Caco-2 (cell line): ENCODE results near the gene PLIN4. TPM values are rescaled to one million over a fixed set of nuclear protein-coding genes. Genes with fewer than 3 reads are reported as not detected.

Experiments used
- BruUV-seq: library from RNA; stranded (reverse); fragments of 400-500 nt; replicated peaks from 2 replicates; lab custom pipeline; 2021; lab: Mats Ljungman, UMichigan
- CTCF ChIA-PET: fragments of 300-600 bp; sonication (Branson Sonifier 250); formaldehyde crosslinking; loops from one replicate; lab custom pipeline; 2022; ENCODE audit warnings: antibody characterized with exemption; lab: Charles Lee
- POLR2A ChIA-PET: fragments of 300-600 bp; sonication (Branson Sonifier 250); formaldehyde crosslinking; loops from one replicate; lab custom pipeline; 2022; ENCODE audit warnings: antibody characterized with exemption; lab: Charles Lee
- DNase-seq, 2 experiments: peaks; one replicate each; pipeline versions ENCODE4 v3.0.0 to v3.0.0-alpha.2; 2020 to 2022
- H3K27me3 ChIP-seq: replicated peaks from 2 replicates; pipeline ENCODE4 v1.6.0; 2011; ENCODE audit warnings: low read length; ENCODE audit not compliant: control insufficient read depth, insufficient read depth
- H3K36me3 ChIP-seq: 2 replicates; pipeline ENCODE4 v1.5.1; 2011; ENCODE audit warnings: low read length; ENCODE audit not compliant: control insufficient read depth, insufficient read depth
- H3K4me1 ChIP-seq: fragments of 250-450 bp; sonication (Bioruptor Pico); 2 replicates; pipeline ENCODE4 v1.5.1; 2020; ENCODE audit warnings: mild to moderate bottlenecking
- H3K4me3 ChIP-seq: 2 replicates; pipeline ENCODE4 v1.5.1; 2011; ENCODE audit warnings: low read depth, mild to moderate bottlenecking, control low read depth, low read length
- H3K9me3 ChIP-seq: fragments of 250-450 bp; sonication (Bioruptor Pico); 2 replicates; pipeline ENCODE4 v1.5.1; 2020; ENCODE audit warnings: mild to moderate bottlenecking, moderate library complexity
- H3K27ac Mint-ChIP-seq: one replicate; pipeline ENCODE4 v1.8.0; 2022; ENCODE audit warnings: mixed read lengths; ENCODE audit not compliant: unreplicated experiment
- H3K27me3 Mint-ChIP-seq: one replicate; pipeline ENCODE4 v1.8.0; 2022; ENCODE audit warnings: mixed read lengths; ENCODE audit not compliant: insufficient read depth, unreplicated experiment
- H3K36me3 Mint-ChIP-seq: one replicate; pipeline ENCODE4 v1.8.0; 2022; ENCODE audit warnings: mild to moderate bottlenecking, mixed read lengths; ENCODE audit not compliant: insufficient read depth, unreplicated experiment
- H3K4me1 Mint-ChIP-seq: one replicate; pipeline ENCODE4 v1.8.0; 2022; ENCODE audit warnings: low read depth, mixed read lengths; ENCODE audit not compliant: unreplicated experiment
- H3K4me3 Mint-ChIP-seq: one replicate; pipeline ENCODE4 v1.8.0; 2022; ENCODE audit warnings: mild to moderate bottlenecking, moderate library complexity, mixed read lengths; ENCODE audit not compliant: unreplicated experiment
- H3K9me3 Mint-ChIP-seq: one replicate; pipeline ENCODE4 v1.8.0; 2022; ENCODE audit warnings: mixed read lengths; ENCODE audit not compliant: unreplicated experiment
- intact Hi-C: fragments of 100-400 bp; cut with micrococcal nuclease; formaldehyde crosslinking; loops from one replicate; pipeline ENCODE4 v1.10.0; 2022; ENCODE audit not compliant: unreplicated experiment
- total RNA-seq: library from RNA; stranded (reverse); gene quantifications from 2 replicates; pipeline ENCODE4 v1.2.3, GENCODE V29; 2022
- TF ChIP-seq, protein P1 (sequence below), 2 experiments: fragments of 200-600 bp in 1 of 2; IDR thresholded peaks; 1 replicate in 1 of 2; 2 replicates in 1 of 2; pipeline versions ENCODE4 v1.5.1 to v1.8.0; 2011 to 2022; ENCODE audit warnings: antibody characterized with exemption in 1 of 2, control low read depth in 1 of 2, inconsistent platforms in 1 of 2, low read depth in 1 of 2, low read length in 1 of 2, mild to moderate bottlenecking in 1 of 2, moderate library complexity in 1 of 2; ENCODE audit not compliant: insufficient read depth in 1 of 2, severe bottlenecking in 1 of 2, unreplicated experiment in 1 of 2

Gene PLIN4
- total RNA-seq, 1 experiment from 2014 or later, result 0.09 TPM

DNA sequence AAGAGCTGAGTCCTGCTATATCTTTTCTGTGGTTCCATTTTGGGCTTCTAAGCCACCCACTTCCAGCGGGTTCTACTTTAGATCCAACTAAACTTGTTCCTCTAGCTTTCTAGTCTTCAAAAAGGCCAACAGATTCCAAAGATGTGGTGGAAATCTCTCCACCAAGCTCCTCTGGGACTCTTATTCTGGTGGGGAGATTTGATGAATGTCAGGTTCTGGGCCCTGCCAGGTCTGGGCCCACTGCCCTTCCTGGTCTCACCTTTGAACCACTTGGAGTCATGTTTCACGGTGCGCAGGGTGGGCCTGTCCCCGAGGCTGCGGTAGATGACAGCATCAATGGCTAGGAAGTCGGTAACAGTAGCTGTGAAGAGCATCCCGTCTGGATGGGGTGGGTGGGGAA is 36.4 kb upstream of the PLIN4 start:
- peaks cover 5% of the 10 kb centered on the region for H3K36me3 Mint-ChIP-seq
- TF ChIP-seq, protein P1, sequence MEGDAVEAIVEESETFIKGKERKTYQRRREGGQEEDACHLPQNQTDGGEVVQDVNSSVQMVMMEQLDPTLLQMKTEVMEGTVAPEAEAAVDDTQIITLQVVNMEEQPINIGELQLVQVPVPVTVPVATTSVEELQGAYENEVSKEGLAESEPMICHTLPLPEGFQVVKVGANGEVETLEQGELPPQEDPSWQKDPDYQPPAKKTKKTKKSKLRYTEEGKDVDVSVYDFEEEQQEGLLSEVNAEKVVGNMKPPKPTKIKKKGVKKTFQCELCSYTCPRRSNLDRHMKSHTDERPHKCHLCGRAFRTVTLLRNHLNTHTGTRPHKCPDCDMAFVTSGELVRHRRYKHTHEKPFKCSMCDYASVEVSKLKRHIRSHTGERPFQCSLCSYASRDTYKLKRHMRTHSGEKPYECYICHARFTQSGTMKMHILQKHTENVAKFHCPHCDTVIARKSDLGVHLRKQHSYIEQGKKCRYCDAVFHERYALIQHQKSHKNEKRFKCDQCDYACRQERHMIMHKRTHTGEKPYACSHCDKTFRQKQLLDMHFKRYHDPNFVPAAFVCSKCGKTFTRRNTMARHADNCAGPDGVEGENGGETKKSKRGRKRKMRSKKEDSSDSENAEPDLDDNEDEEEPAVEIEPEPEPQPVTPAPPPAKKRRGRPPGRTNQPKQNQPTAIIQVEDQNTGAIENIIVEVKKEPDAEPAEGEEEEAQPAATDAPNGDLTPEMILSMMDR (IDR thresholded peaks at IDR 0.05; ENCODE audit: insufficient read depth in 1 of 2, low read depth in 1 of 2, low read length in 1 of 2, severe bottlenecking in 1 of 2, unreplicated experiment in 1 of 2), result no peak
- peaks cover 11% of the 10 kb centered on the region; the same call in 1 of the 2 replicates for H3K4me1 ChIP-seq
- DNase-seq, result no peak
- peaks cover 11% of the 10 kb centered on the region for H3K9me3 Mint-ChIP-seq
- peaks cover 4% of the 10 kb centered on the region for H3K27me3 Mint-ChIP-seq
- intact Hi-C loops, result no loop called here
- no peak overlapping the region for H3K4me3 ChIP-seq
- H3K4me3 Mint-ChIP-seq, result no peak overlapping the region
- no peaks in the 10 kb centered on the region for H3K9me3 ChIP-seq
- CTCF ChIA-PET, result no interaction called here
- POLR2A ChIA-PET, result no interaction called here
- H3K4me1 Mint-ChIP-seq, result peaks cover 7% of the 10 kb centered on the region
- no peaks in the 10 kb centered on the region for H3K27me3 ChIP-seq
- no peak overlapping the region for H3K27ac Mint-ChIP-seq
- no peaks in the 10 kb centered on the region for H3K36me3 ChIP-seq
- no TSS peak for BruUV-seq

DNA sequence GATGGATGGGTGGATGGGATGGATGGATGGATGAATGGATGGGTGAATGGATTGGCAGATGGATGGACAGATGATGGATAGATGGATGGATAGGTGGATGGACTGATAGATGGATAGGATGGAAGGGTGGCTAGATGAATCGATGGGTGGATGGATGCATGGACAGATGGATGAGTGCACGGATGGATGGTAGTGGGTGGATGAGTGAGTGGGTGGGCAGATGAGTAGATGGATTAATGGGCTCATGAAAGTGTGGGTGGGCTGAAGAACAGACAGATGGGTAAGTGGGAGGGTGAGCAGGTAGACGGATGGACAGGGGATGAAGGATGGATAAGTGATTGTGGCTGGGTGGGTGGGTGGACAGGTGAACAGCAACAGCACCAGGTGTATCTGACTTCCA is 35.5 kb upstream of the PLIN4 start:
- peaks cover 4% of the 10 kb centered on the region for H3K27me3 Mint-ChIP-seq

GRCh38 chr19:4553092-4553695 is 34.9 kb upstream of the PLIN4 start:
- Histone ChIP-seq H3K9me3 (no peaks in the 10 kb centered on the region), H3K36me3 (no peaks in the 10 kb centered on the region), H3K4me3 (no peak overlapping the region), H3K4me1 (peaks cover 9% of the 10 kb centered on the region; the same call in 1 of the 2 replicates), H3K27me3 (no peaks in the 10 kb centered on the region)
- ChIA-PET POLR2A (no interaction called here), CTCF (no interaction called here)
- peaks cover 11% of the 10 kb centered on the region for H3K9me3 Mint-ChIP-seq
- peaks cover 4% of the 10 kb centered on the region for H3K27me3 Mint-ChIP-seq
- H3K36me3 Mint-ChIP-seq, result peaks cover 5% of the 10 kb centered on the region
- H3K27ac Mint-ChIP-seq, result no peak overlapping the region
- peaks cover 7% of the 10 kb centered on the region for H3K4me1 Mint-ChIP-seq
- TF ChIP-seq, protein P1 (IDR thresholded peaks at IDR 0.05; ENCODE audit: insufficient read depth in 1 of 2, low read depth in 1 of 2, low read length in 1 of 2, severe bottlenecking in 1 of 2, unreplicated experiment in 1 of 2), result no peak
- BruUV-seq, result no TSS peak
- H3K4me3 Mint-ChIP-seq, result no peak overlapping the region
- intact Hi-C loops, result no loop called here
- no peak for DNase-seq

More for the DNA sequence above, 35.5 kb upstream of the PLIN4 start:
- Mint-ChIP-seq H3K4me3 (no peak overlapping the region), H3K36me3 (peaks cover 5% of the 10 kb centered on the region), H3K4me1 (peaks cover 7% of the 10 kb centered on the region), H3K27ac (no peak overlapping the region), H3K9me3 (peaks cover 11% of the 10 kb centered on the region)
- TF ChIP-seq, protein P1 (IDR thresholded peaks at IDR 0.05; ENCODE audit: insufficient read depth in 1 of 2, low read depth in 1 of 2, low read length in 1 of 2, severe bottlenecking in 1 of 2, unreplicated experiment in 1 of 2), result no peak
- ChIA-PET POLR2A (no interaction called here), CTCF (no interaction called here)
- H3K4me3 ChIP-seq, result no peak overlapping the region
- BruUV-seq, result no TSS peak
- H3K36me3 ChIP-seq, result no peaks in the 10 kb centered on the region
- peaks cover 11% of the 10 kb centered on the region; the same call in 1 of the 2 replicates for H3K4me1 ChIP-seq
- intact Hi-C loops, result no loop called here
- H3K9me3 ChIP-seq, result no peaks in the 10 kb centered on the region
- H3K27me3 ChIP-seq, result no peaks in the 10 kb centered on the region
- no peak for DNase-seq
